HepG2 (cell line): ENCODE results near the gene RPTOR. TPM values are rescaled to one million over a fixed set of nuclear protein-coding genes. Genes with fewer than 3 reads are reported as not detected.

Source experiments
- AFF4 ChIP-seq: sonication (generic); formaldehyde crosslinking; IDR thresholded peaks from 2 replicates; pipeline ENCODE4 v1.4.0; 2020; ENCODE audit warnings: missing genetic modification reagents
- ATF3 ChIP-seq: sonication (generic); formaldehyde crosslinking; IDR thresholded peaks from 2 replicates; pipeline ENCODE4 v1.4.0; 2020; ENCODE audit warnings: missing genetic modification reagents
- BCL6 ChIP-seq: IDR thresholded peaks from 2 replicates; pipeline ENCODE4 v1.6.1; 2016; ENCODE audit warnings: missing genetic modification reagents, missing compliant biosample characterization
- BRD4 ChIP-seq: sonication (generic); formaldehyde crosslinking; IDR thresholded peaks from 2 replicates; pipeline ENCODE4 v1.4.0; 2020; ENCODE audit warnings: missing genetic modification reagents
- CAMTA2 ChIP-seq: sonication (generic); formaldehyde crosslinking; IDR thresholded peaks from 2 replicates; pipeline ENCODE4 v1.4.0; 2020; ENCODE audit warnings: mild to moderate bottlenecking, missing genetic modification reagents, borderline replicate concordance
- CREBL2 ChIP-seq: sonication (generic); formaldehyde crosslinking; IDR thresholded peaks from 2 replicates; pipeline ENCODE4 v1.8.1; 2023; ENCODE audit warnings: missing genetic modification reagents, mild to moderate bottlenecking, borderline replicate concordance
- FOXC1 ChIP-seq: sonication (generic); formaldehyde crosslinking; IDR thresholded peaks from 2 replicates; pipeline ENCODE4 v1.8.0; 2022; ENCODE audit warnings: mild to moderate bottlenecking, missing genetic modification reagents, borderline replicate concordance
- HOXD1 ChIP-seq: sonication (generic); formaldehyde crosslinking; IDR thresholded peaks from 2 replicates; pipeline ENCODE4 v1.5.0; 2020; ENCODE audit warnings: missing genetic modification reagents
- JUNB ChIP-seq: sonication (generic); formaldehyde crosslinking; IDR thresholded peaks from 2 replicates; pipeline ENCODE4 v1.8.0; 2022; ENCODE audit warnings: missing genetic modification reagents, mild to moderate bottlenecking, borderline replicate concordance
- MEIS2 ChIP-seq: sonication (generic); formaldehyde crosslinking; IDR thresholded peaks from 2 replicates; pipeline ENCODE4 v1.9.0; 2021; ENCODE audit warnings: mild to moderate bottlenecking, missing genetic modification reagents
- NFKBIZ ChIP-seq: IDR thresholded peaks from 2 replicates; pipeline ENCODE4 v1.6.1; 2018; ENCODE audit warnings: missing genetic modification reagents, missing compliant biosample characterization
- ONECUT2 ChIP-seq: sonication (generic); formaldehyde crosslinking; IDR thresholded peaks from 2 replicates; pipeline ENCODE4 v1.4.0; 2020; ENCODE audit warnings: missing genetic modification reagents
- SETDB1 ChIP-seq: sonication (generic); formaldehyde crosslinking; IDR thresholded peaks from 2 replicates; pipeline ENCODE4 v1.5.1; 2020; ENCODE audit warnings: missing genetic modification reagents, mild to moderate bottlenecking, borderline replicate concordance
- UBTF ChIP-seq: sonication (generic); formaldehyde crosslinking; IDR thresholded peaks from 2 replicates; pipeline ENCODE4 v1.4.0; 2020; ENCODE audit warnings: mild to moderate bottlenecking, missing genetic modification reagents
- ZFP36 ChIP-seq: fragments of 150-350 bp; IDR thresholded peaks from 2 replicates; pipeline ENCODE4 v1.6.1; 2018; ENCODE audit warnings: borderline replicate concordance, low read length, low read depth; ENCODE audit not compliant: partially characterized antibody
- ZNF251 ChIP-seq: sonication (generic); formaldehyde crosslinking; IDR thresholded peaks from 2 replicates; pipeline ENCODE4 v1.9.0; 2021; ENCODE audit warnings: mild to moderate bottlenecking, missing genetic modification reagents
- ZNF275 ChIP-seq: sonication (generic); formaldehyde crosslinking; IDR thresholded peaks from 2 replicates; pipeline ENCODE4 v1.8.0; 2022; ENCODE audit warnings: missing genetic modification reagents, mild to moderate bottlenecking, inconsistent platforms, borderline replicate concordance
- ZNF317 ChIP-seq: sonication (generic); formaldehyde crosslinking; IDR thresholded peaks from 2 replicates; pipeline ENCODE4 v1.5.0; 2020; ENCODE audit warnings: mild to moderate bottlenecking, missing genetic modification reagents
- ZNF652 ChIP-seq: IDR thresholded peaks from 2 replicates; pipeline ENCODE4 v1.6.1; 2016; ENCODE audit warnings: low read depth, borderline replicate concordance
- polyA plus RNA-seq, 8 experiments: library from polyadenylated mRNA; depleted of rRNA in 3 of 8; stranded (reverse) in 7 of 8; unstranded in 1 of 8; fragments of >200 nt; fragmentation: Illumina TruSeq in 4 of 8; extraction: Trizol in 4 of 8; gene quantifications; 2 replicates each; pipeline versions ENCODE4 v1.2.1 to v1.2.3, GENCODE V29; 2011 to 2016; ENCODE audit warnings: low read depth in 4 of 8, missing spikeins in 1 of 8, mixed read lengths in 1 of 8; ENCODE audit not compliant: insufficient read depth in 1 of 8
- total RNA-seq, 5 experiments: library from RNA; depleted of rRNA; stranded (reverse); fragments of >200 nt; fragmentation: Illumina TruSeq; extraction: Trizol; gene quantifications; 2 replicates each; pipeline ENCODE4 v1.2.3, GENCODE V29; 2016; ENCODE audit warnings: low read depth in 1 of 5
- TF ChIP-seq, protein P1 (sequence below), 2 experiments: fragments of 450-650 bp in 1 of 2; sonication (generic) in 1 of 2; formaldehyde crosslinking; IDR thresholded peaks; 2 replicates each; pipeline versions ENCODE4 v1.5.0 to v1.8.0; 2020 to 2022; ENCODE audit warnings: mild to moderate bottlenecking in 1 of 2, missing genetic modification reagents in 1 of 2

The RPTOR gene
- total and polyA plus RNA-seq, 2 of the 13 experiments (the other 11 are each of a cell fraction or from before 2014, with no cell fraction given): 6.6 to 25.3 TPM

- TF ChIP-seq ZNF251 (no peak), FOXC1 (CRISPR knock-in tag) (no peak), ZNF652 (CRISPR knock-in tag) (no peak), ZNF317 (CRISPR knock-in tag) (no peak), HOXD1 (CRISPR knock-in tag) (no peak), ZNF275 (CRISPR knock-in tag) (no peak), NFKBIZ (no peak), ATF3 (no peak), UBTF (CRISPR knock-in tag) (no peak), BRD4 (CRISPR knock-in tag) (no peak), BCL6 (CRISPR knock-in tag) (peak; percentile 88), AFF4 (no peak), JUNB (no peak), CAMTA2 (no peak), MEIS2 (CRISPR knock-in tag) (no peak), CREBL2 (CRISPR knock-in tag) (no peak), ZFP36 (no peak), ONECUT2 (CRISPR knock-in tag) (no peak), SETDB1 (CRISPR knock-in tag) (no peak)
- TF ChIP-seq, protein P1, sequence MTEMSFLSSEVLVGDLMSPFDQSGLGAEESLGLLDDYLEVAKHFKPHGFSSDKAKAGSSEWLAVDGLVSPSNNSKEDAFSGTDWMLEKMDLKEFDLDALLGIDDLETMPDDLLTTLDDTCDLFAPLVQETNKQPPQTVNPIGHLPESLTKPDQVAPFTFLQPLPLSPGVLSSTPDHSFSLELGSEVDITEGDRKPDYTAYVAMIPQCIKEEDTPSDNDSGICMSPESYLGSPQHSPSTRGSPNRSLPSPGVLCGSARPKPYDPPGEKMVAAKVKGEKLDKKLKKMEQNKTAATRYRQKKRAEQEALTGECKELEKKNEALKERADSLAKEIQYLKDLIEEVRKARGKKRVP (CRISPR knock-in tag; IDR thresholded peaks at IDR 0.05): no peak
These were observed 123.0 kb downstream of the RPTOR start (continued) for GRCh38 chr17:80667462-80668277.
